Keratinocyte (primary cell): ENCODE results near the gene MAPK8. TPM values are rescaled to one million over a fixed set of nuclear protein-coding genes. Genes with fewer than 3 reads are reported as not detected.

Source experiments
- DNase-seq: peaks from one replicate; pipeline ENCODE4 v3.0.0-alpha.2; 2011; ENCODE audit warnings: low read depth, missing footprints, low spot score
- FAIRE-seq: peaks from 2 replicates; lab custom pipeline; 2011; peaks lifted over from hg19 to GRCh38; lab: Jason Lieb, UNC
- H2AFZ ChIP-seq: 2 replicates; pipeline ENCODE4 v1.6.0; 2012; ENCODE audit warnings: low read length, control low read depth, inconsistent platforms; ENCODE audit not compliant: control insufficient read depth
- H3K27ac ChIP-seq: 2 replicates; pipeline ENCODE4 v1.5.1; 2011; ENCODE audit warnings: low read length; ENCODE audit not compliant: control insufficient read depth, insufficient read depth
- H3K27me3 ChIP-seq: 3 replicates; pipeline ENCODE4 v1.6.0; 2011; ENCODE audit warnings: low read length; ENCODE audit not compliant: control insufficient read depth, insufficient read depth; ENCODE audit errors: extremely low read depth
- H3K36me3 ChIP-seq, 2 experiments: 2 replicates in 1 of 2; 3 replicates in 1 of 2; pipeline ENCODE4 v1.5.1; 2011; ENCODE audit warnings: low read length in 2 of 2, mild to moderate bottlenecking in 1 of 2; ENCODE audit not compliant: control insufficient read depth in 2 of 2, insufficient read depth in 2 of 2; ENCODE audit errors: extremely low read depth in 1 of 2
- H3K4me1 ChIP-seq: 3 replicates; pipeline ENCODE4 v1.5.1; 2011; ENCODE audit warnings: low read length; ENCODE audit not compliant: control insufficient read depth, insufficient read depth; ENCODE audit errors: extremely low read depth
- H3K4me2 ChIP-seq: 3 replicates; pipeline ENCODE4 v1.6.0; 2011; ENCODE audit warnings: low read depth, low read length; ENCODE audit not compliant: control insufficient read depth, insufficient read depth; ENCODE audit errors: extremely low read depth
- H3K4me3 ChIP-seq, 3 experiments: fragments of 200-600 bp in 1 of 3; sonication (generic) in 1 of 3; 2 replicates in 2 of 3; 3 replicates in 1 of 3; pipeline ENCODE4 v1.5.1; 2011 to 2016; ENCODE audit warnings: low read length in 3 of 3, mild to moderate bottlenecking in 3 of 3, control low read depth in 2 of 3, inconsistent platforms in 1 of 3, low read depth in 1 of 3, mixed read lengths in 1 of 3, mixed run types in 1 of 3, moderate library complexity in 1 of 3; ENCODE audit not compliant: control insufficient read depth in 2 of 3, insufficient read depth in 2 of 3; ENCODE audit errors: extremely low read depth in 1 of 3
- H3K79me2 ChIP-seq: 2 replicates; pipeline ENCODE4 v1.6.0; 2012; ENCODE audit warnings: low read length; ENCODE audit not compliant: control insufficient read depth, insufficient read depth
- H3K9ac ChIP-seq: 3 replicates; pipeline ENCODE4 v1.6.0; 2011; ENCODE audit warnings: low read length; ENCODE audit not compliant: control insufficient read depth, insufficient read depth; ENCODE audit errors: extremely low read depth
- H3K9me1 ChIP-seq: 3 replicates; pipeline ENCODE4 v1.6.0; 2011; ENCODE audit warnings: low read length; ENCODE audit not compliant: control insufficient read depth, insufficient read depth; ENCODE audit errors: extremely low read depth
- H3K9me3 ChIP-seq: 2 replicates; pipeline ENCODE4 v1.5.1; 2012; ENCODE audit warnings: low read depth, low read length; ENCODE audit not compliant: control insufficient read depth
- H4K20me1 ChIP-seq: 3 replicates; pipeline ENCODE4 v1.6.0; 2011; ENCODE audit warnings: low read length; ENCODE audit not compliant: control insufficient read depth, insufficient read depth; ENCODE audit errors: extremely low read depth
- CTCF ChIP-seq, 3 experiments: IDR thresholded peaks in 1 of 3; conservative IDR thresholded peaks in 1 of 3; optimal IDR thresholded peaks in 1 of 3; 2 replicates in 2 of 3; 3 replicates in 1 of 3; pipeline versions ENCODE3 to v1.5.1; 2011; ENCODE audit warnings: low read length in 3 of 3, mild to moderate bottlenecking in 3 of 3, moderate library complexity in 2 of 3, control low read depth in 1 of 3, inconsistent platforms in 1 of 3; ENCODE audit not compliant: insufficient read depth in 2 of 3; ENCODE audit errors: extremely low read depth in 1 of 3
- EZH2 ChIP-seq: IDR thresholded peaks from one replicate; pipeline ENCODE4 v1.6.1; 2012; ENCODE audit warnings: inconsistent platforms, mild to moderate bottlenecking, low read length, moderate library complexity
- dilution Hi-C: fragments of 300-500 bp; cut with MboI; formaldehyde crosslinking; loops from one replicate; pipeline ENCODE4 v1.7.0; 2020; ENCODE audit warnings: low sequenced_read_pairs; ENCODE audit not compliant: extremely low pct_ligation_motif_present
- polyA plus RNA-seq, 5 experiments: library from polyadenylated mRNA; depleted of rRNA in 3 of 5; stranded (reverse) in 3 of 5; stranded (forward) in 1 of 5; unstranded in 1 of 5; fragments of >200 nt; gene quantifications; 1 replicate in 1 of 5; 2 replicates in 3 of 5; 3 replicates in 1 of 5; pipeline versions ENCODE4 v1.2.1 to v1.2.3, GENCODE V29; 2011 to 2012; ENCODE audit warnings: missing spikeins in 2 of 5, low read depth in 1 of 5, low replicate concordance in 1 of 5

Gene MAPK8
- polyA plus RNA-seq, 1 donor (not counting 4 experiments of a cell fraction or from before 2014, with no cell fraction given): 39.8 TPM

GRCh38 chr10:48333856-48334255, 27.4 kb downstream of the MAPK8 start:
- H3K4me2 ChIP-seq: no peak overlapping the region
- H3K9me3 ChIP-seq: no peaks in the 10 kb centered on the region
- no peaks in the 10 kb centered on the region for H3K36me3 ChIP-seq
- no peak overlapping the region for H3K27ac ChIP-seq
- H3K27me3 ChIP-seq: no peaks in the 10 kb centered on the region
- H3K4me1 ChIP-seq: peaks cover 13% of the 10 kb centered on the region
- H3K4me3 ChIP-seq: no peak overlapping the region
- FAIRE-seq (no peak), DNase-seq (peak; percentile 17)
- TF ChIP-seq CTCF (optimal IDR thresholded peaks at IDR 0.05 in 1 of 3, IDR thresholded peaks at IDR 0.05 in 1 of 3, conservative IDR thresholded peaks at IDR 0.05 in 1 of 3; ENCODE audit: extremely low read depth in 1 of 3, insufficient read depth in 2 of 3, low read length in 3 of 3) (no peak), EZH2 (no peak)
- peaks cover 3% of the 10 kb centered on the region for H4K20me1 ChIP-seq
- no peak overlapping the region for H3K9ac ChIP-seq
- dilution Hi-C loops: no loop called here
- peaks cover 8% of the 10 kb centered on the region for H3K79me2 ChIP-seq
- no peak overlapping the region for H2AFZ ChIP-seq
- no peaks in the 10 kb centered on the region for H3K9me1 ChIP-seq

GRCh38 chr10:48335788-48336187, 29.3 kb downstream of the MAPK8 start:
- DNase-seq (no peak), FAIRE-seq (no peak)
- Histone ChIP-seq H4K20me1 (no peaks in the 10 kb centered on the region), H3K36me3 (no peaks in the 10 kb centered on the region), H3K4me3 (no peak overlapping the region), H3K9me1 (no peaks in the 10 kb centered on the region), H3K9ac (no peak overlapping the region), H3K9me3 (no peaks in the 10 kb centered on the region), H3K4me2 (no peak overlapping the region), H3K79me2 (peaks cover 2% of the 10 kb centered on the region), H3K27me3 (no peaks in the 10 kb centered on the region), H2AFZ (no peak overlapping the region), H3K4me1 (peaks cover 13% of the 10 kb centered on the region), H3K27ac (no peak overlapping the region)
- dilution Hi-C loops: no loop called here
- TF ChIP-seq EZH2 (no peak), CTCF (optimal IDR thresholded peaks at IDR 0.05 in 1 of 3, IDR thresholded peaks at IDR 0.05 in 1 of 3, conservative IDR thresholded peaks at IDR 0.05 in 1 of 3; ENCODE audit: extremely low read depth in 1 of 3, insufficient read depth in 2 of 3, low read length in 3 of 3) (no peak)
